ENCODE measurements around the gene CNTN1.

Gene CNTN1

GRCh38 chr12:40833818-40834217 is 141.6 kb downstream of the CNTN1 start:
- in situ Hi-C loops (cut with MboI; ENCODE audit: low sequenced_read_pairs) = no loop called here

DNA sequence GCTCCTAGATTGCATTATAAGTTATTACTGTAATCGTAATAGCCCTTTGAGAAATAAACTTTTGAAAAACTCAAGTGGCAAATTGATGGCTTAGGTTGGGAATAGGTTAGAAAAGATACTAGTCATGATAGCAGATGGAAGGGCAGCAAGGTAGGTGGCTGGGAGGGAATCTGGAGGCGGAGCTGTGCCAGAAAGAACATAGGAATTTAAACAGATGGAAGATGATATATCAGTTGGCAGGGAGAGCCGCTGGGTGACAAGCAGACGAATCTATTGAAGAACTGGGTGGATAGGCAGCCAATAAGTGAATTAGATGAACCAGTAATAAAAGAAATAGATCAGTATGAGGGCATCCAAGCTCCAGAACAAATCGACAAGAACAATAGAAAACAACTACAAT is 142.1 kb downstream of the CNTN1 start:
- in situ Hi-C loops (cut with MboI; ENCODE audit: low sequenced_read_pairs) = no loop called here

- in situ Hi-C loops (cut with MboI; ENCODE audit: low sequenced_read_pairs) = no loop called here
These were observed 145.7 kb downstream of the CNTN1 start for GRCh38 chr12:40837891-40838429.

DNA sequence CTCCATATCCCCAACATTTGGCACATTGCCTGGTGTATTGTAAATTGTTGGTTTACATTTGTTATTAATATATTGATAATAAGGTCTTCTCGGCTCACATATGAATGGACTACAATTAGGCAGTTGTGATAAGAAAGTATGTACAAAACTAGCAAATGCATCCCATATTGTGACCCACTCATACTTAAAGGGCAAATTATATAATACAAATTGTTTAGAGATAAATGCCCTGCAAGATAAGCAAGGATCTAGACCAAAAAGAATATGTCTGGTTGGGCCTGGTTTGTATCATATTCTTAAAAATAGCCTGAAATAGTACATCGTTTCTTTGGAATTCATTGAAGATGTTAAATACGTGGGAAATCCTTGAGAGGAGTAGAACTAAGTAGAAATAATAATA is 151.3 kb downstream of the CNTN1 start:
- in situ Hi-C loops (cut with MboI; ENCODE audit: low sequenced_read_pairs) = no loop called here

GRCh38 chr12:40853221-40853620 is 161.0 kb downstream of the CNTN1 start:
- in situ Hi-C loops (cut with MboI; ENCODE audit: low sequenced_read_pairs) = no loop called here

GRCh38 chr12:40854604-40855003 is 162.4 kb downstream of the CNTN1 start:
- in situ Hi-C loops (cut with MboI; ENCODE audit: low sequenced_read_pairs) = no loop called here

- in situ Hi-C loops (cut with MboI; ENCODE audit: low sequenced_read_pairs) = no loop called here
These were observed 172.7 kb downstream of the CNTN1 start for GRCh38 chr12:40864891-40865290.

- in situ Hi-C loops (cut with MboI; ENCODE audit: low sequenced_read_pairs) = no loop called here
These were observed 178.7 kb downstream of the CNTN1 start for GRCh38 chr12:40870981-40871380.

- in situ Hi-C loops (cut with MboI; ENCODE audit: low sequenced_read_pairs) = no loop called here
These were observed 182.6 kb downstream of the CNTN1 start for GRCh38 chr12:40874868-40875267.

DNA sequence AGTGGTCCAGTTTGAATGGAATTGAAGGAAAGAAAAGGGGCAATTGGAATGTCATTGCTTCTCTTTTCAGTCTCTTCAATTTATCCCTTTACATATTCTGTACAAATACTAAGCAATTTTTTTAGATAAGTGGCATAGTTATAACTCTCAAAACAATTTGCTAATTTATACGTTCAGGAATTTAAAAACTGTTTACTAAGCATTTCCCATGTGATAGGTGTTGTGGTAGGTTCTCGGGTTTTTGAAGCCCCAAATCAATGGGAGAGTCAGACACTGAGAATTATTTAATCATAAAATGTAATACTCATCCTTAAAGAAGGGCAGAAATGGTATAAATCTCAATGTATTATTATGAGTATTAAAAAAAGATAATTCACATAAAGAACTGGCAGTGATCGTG is 197.1 kb downstream of the CNTN1 start:
- in situ Hi-C loops (cut with MboI; ENCODE audit: low sequenced_read_pairs) = no loop called here

DNA sequence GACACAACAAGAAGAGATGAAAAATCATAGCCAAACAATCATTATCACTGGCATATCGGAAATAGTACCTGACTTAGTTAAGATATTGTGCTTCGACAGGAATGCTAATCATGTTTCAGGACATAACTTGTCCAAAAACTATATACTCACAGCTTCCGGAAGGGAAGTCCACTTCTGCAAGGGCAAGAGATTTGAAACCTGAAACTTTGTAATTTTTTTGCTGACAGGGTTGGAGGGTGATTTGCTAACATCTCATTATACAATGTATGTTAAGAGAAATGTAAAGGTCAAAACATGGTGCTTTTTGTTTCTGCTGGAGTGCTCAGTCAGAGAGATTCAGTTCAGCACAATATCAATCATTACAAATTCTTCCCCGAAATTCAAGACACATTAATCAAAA is 200.3 kb downstream of the CNTN1 start:
- in situ Hi-C loops (cut with MboI; ENCODE audit: low sequenced_read_pairs) = no loop called here

DNA sequence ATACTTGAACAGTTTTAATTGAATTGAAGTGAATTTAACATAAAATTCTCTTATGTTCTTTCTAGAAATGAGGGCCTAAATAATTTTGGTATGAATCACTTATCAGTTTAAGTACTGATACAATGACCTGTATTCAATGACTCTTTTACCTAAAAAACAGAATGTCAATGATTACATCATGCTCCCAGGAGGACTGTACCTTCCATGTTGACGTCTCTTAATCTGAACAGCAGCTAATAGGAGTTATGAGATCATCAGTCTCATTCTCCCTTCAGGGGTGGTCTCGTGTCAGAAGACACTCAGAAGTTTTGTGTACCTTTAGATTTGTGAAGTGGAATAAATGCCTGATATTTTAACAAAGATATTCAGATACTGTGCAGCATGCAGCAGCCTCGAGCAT is 206.3 kb downstream of the CNTN1 start:
- in situ Hi-C loops (cut with MboI; ENCODE audit: low sequenced_read_pairs) = no loop called here

- in situ Hi-C loops (cut with MboI; ENCODE audit: low sequenced_read_pairs) = no loop called here
These were observed 210.8 kb downstream of the CNTN1 start for GRCh38 chr12:40903040-40903439.

- in situ Hi-C loops (cut with MboI; ENCODE audit: low sequenced_read_pairs) = no loop called here
These were observed 214.9 kb downstream of the CNTN1 start for GRCh38 chr12:40907115-40907527.

- in situ Hi-C loops (cut with MboI; ENCODE audit: low sequenced_read_pairs) = no loop called here
These were observed 219.4 kb downstream of the CNTN1 start for GRCh38 chr12:40911676-40912075.

DNA sequence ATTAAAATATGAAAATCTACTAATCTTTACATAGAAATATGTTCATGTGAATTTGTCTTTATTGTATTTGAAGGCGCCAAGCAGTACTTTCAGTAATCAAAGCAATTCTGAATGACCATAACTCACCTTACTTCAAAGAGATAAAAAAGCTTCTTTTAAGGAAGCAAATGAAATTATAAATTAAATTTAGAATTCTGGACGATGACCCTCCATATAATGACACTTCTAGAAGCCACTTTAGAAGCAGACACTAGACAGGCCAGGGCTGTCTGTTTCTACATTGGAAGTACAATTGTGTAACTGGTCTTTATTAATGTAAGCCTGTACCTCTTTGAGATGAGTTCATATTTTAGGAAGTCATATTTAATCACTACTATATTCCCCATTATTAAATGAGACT is 222.9 kb downstream of the CNTN1 start:
- in situ Hi-C loops (cut with MboI; ENCODE audit: low sequenced_read_pairs) = no loop called here

- in situ Hi-C loops (cut with MboI; ENCODE audit: low sequenced_read_pairs) = no loop called here
These were observed 225.3 kb downstream of the CNTN1 start for GRCh38 chr12:40917561-40917960.

DNA sequence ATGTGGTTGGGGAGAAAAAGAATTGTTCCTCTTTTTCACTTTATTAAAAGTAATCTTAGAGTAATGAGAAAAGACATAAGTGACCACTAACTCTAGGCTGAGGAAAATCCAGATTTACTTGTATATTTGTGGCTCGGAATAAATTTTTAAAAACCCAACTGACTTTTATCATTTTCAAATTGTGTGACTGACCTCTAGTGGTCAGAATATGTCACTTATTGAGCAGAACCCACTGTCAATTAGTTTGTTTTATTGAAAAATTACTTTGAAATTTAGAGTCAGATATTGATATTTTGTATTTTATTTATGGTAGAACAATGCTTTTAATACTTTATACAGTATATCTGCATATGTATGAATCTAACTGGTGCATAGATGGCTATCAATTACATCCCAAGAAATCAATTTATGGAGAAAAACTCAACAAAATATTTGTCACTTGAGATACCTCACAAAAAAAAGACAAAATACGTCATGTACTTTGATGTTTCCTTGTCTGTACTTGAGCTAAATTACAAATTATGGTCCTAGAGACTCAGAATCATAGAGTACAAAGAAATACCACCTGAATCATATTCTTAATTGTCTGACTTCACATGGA is 229.4 kb downstream of the CNTN1 start:
- in situ Hi-C loops (cut with MboI; ENCODE audit: low sequenced_read_pairs) = no loop called here

DNA sequence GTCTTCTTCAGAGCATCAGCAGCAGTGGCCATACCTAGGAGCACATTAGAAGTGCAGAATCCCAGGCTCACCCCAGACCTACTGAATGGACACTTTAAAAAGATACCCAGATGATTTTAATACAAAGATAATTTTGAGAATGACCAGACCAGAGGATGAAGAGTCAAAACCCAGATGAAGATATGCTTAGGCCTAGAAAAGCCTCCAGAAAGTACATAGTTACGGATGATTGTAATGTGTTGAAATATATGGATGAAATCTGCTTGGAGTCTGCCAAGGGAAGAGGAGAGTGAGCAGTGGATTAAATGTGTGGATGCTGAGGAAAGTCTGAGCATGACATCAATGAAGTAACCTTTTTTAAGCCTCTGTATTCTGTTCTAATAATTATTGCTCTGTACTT is 245.7 kb downstream of the CNTN1 start:
- in situ Hi-C loops (cut with MboI; ENCODE audit: low sequenced_read_pairs) = no loop called here

GRCh38 chr12:40942326-40942725 is 250.1 kb downstream of the CNTN1 start:
- in situ Hi-C loops (cut with MboI; ENCODE audit: low sequenced_read_pairs) = no loop called here

DNA sequence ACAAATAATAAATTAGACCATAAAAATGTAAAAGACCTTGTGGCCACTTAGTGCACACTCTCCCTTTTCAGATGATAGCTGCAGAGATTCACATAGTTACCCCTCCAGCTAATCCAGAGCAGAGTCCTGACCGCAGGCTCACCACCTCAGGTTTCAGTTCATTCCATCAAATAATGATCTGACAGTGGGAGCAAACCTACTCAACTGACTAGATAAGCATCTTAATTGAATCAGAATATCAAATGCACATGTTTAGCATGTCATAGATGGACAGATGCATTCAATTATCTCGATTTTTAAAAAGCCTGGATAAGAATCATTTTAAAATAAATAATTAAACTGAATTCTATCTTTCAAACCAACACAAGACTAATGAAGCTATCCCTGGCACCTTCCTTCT is 253.5 kb downstream of the CNTN1 start:
- in situ Hi-C loops (cut with MboI; ENCODE audit: low sequenced_read_pairs) = no loop called here

DNA sequence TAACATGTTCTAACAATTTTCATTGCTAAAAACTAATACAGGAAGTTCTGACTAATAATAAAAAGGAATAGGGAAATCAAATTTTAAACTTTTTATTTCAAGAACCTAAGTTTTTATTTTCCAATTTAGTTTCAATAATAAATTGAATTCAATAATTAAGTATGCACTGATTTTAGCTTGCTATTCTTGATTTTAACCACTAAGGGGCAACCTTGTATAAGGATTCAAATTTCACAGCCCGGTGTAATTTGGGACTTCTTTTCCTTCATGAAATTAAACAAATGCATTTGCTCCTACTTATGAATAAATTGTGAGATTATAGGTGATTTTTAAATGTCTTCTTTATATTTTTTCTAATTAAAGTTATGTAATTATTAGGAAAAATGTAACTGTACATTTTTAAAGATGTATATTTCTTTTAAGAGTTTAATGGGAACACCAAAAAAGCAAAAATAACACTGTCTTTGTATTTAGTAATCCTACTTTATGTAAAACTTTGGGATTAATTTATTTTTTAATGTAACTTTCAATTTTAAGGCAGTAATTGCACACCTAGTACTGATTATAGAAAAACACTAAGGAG is 254.5 kb downstream of the CNTN1 start:
- in situ Hi-C loops (cut with MboI; ENCODE audit: low sequenced_read_pairs) = no loop called here

- in situ Hi-C loops (cut with MboI; ENCODE audit: low sequenced_read_pairs) = no loop called here
These were observed 255.6 kb downstream of the CNTN1 start for GRCh38 chr12:40947797-40948196.

All from HL-60/S4 treated with retinoic acid at 250 ng/mL for 4 days and 3 days (cell line).